Mammary epithelial cell (primary cell): Measurements from ENCODE around the gene SLC52A3.

ENCODE experiments used
- CTCF ChIP-seq, 2 donors: IDR thresholded peaks in 1 of 2; conservative IDR thresholded peaks in 1 of 2; 2 replicates each; pipeline ENCODE4 v1.5.1; 2011 to 2012; ENCODE audit warnings: inconsistent platforms in 2 of 2, low read length in 2 of 2, mild to moderate bottlenecking in 2 of 2, control low read depth in 1 of 2, low read depth in 1 of 2; ENCODE audit not compliant: insufficient read depth in 1 of 2; ENCODE audit errors: extremely low read depth in 1 of 2
- EZH2 ChIP-seq: IDR thresholded peaks from 2 replicates; pipeline ENCODE4 v1.6.1; 2012; ENCODE audit warnings: low read length, inconsistent platforms, borderline replicate concordance

GRCh38 chr20:739736-740135 is 28.6 kb downstream of the SLC52A3 start:
- TF ChIP-seq CTCF (conservative IDR thresholded peaks at IDR 0.05 in 1 of 2, IDR thresholded peaks at IDR 0.05 in 1 of 2; ENCODE audit: extremely low read depth in 1 of 2, insufficient read depth in 1 of 2, low read depth in 1 of 2, low read length in 2 of 2) (no peak), EZH2 (no peak)
